ENCODE data around the gene CDK11A.
A peak's percentile ranks its signal among the peaks of the same experiment; 100 is the strongest.
"Not testable (repeated sequence)": the region's sequence is repeated elsewhere in the genome, so short reads cannot be mapped to it uniquely, and the experiment has no call there.

Gene CDK11A

GRCh38 chr1:1692324-1692713 is 31.8 kb downstream of the CDK11A start:
- not testable (repeated sequence) for H3K36me3 ChIP-seq, H3K27me3 ChIP-seq, H3K9me3 ChIP-seq
- Histone ChIP-seq H3K27ac (peak overlapping the region; percentile 82 to 86), H3K4me1 (peaks cover 0 to 21% (median 2%) of the 10 kb centered on the region in 4 donors), H3K4me3 (peak overlapping the region; percentile 59 to 87)
- DNase-seq: peak; percentile 72 to 88
- intact Hi-C loops (cut with DNase I; ENCODE audit: low total_unique reads): loop anchor here (5.0 kb wide), 1 partner anchor 55 kb away; no protein-coding TSS in a partner anchor

GRCh38 chr1:1691443-1691842 is 32.7 kb downstream of the CDK11A start:
- not testable (repeated sequence) for H3K9me3 ChIP-seq, H3K27me3 ChIP-seq, H3K27ac ChIP-seq, H3K36me3 ChIP-seq
- DNase-seq: peak in 1 of 2 donors; percentile 28
- intact Hi-C loops (cut with DNase I; ENCODE audit: low total_unique reads): loop anchor here (5.0 kb wide), 1 partner anchor 56 kb away; no protein-coding TSS in a partner anchor
- Histone ChIP-seq H3K4me1 (peaks cover 0 to 29% (median 8%) of the 10 kb centered on the region in 4 donors), H3K4me3 (peak overlapping the region; percentile 23 to 39)

- intact Hi-C loops (cut with DNase I; ENCODE audit: low total_unique reads); H3K27ac ChIP-seq: not testable (repeated sequence)
- DNase-seq: peak in 1 of 2 donors; percentile 28
Observed at GRCh38 chr1:1689526-1689925, 34.6 kb downstream of the CDK11A start.

GRCh38 chr1:1687846-1688245 is 36.3 kb downstream of the CDK11A start:
- H3K36me3 ChIP-seq: peaks cover 0 to 5% (median 5%) of the 10 kb centered on the region in 3 donors
- intact Hi-C loops (cut with DNase I; ENCODE audit: low total_unique reads): no loop called here
- TF ChIP-seq CTCF (IDR thresholded peaks at IDR 0.05): no peak

More at GRCh38 chr1:1689526-1689925, 34.6 kb downstream of the CDK11A start:
- H3K36me3 ChIP-seq, H3K9me3 ChIP-seq, H3K27me3 ChIP-seq, H3K4me3 ChIP-seq: not testable (repeated sequence)
- peaks cover 0 to 36% (median 11%) of the 10 kb centered on the region in 4 donors for H3K4me1 ChIP-seq

GRCh38 chr1:1684031-1684681 is 40.0 kb downstream of the CDK11A start:
- Histone ChIP-seq H3K27me3 (no peaks in the 10 kb centered on the region), H3K4me1 (peaks cover 0 to 43% (median 16%) of the 10 kb centered on the region in 4 donors), H3K9me3 (no peaks in the 10 kb centered on the region), H3K4me3 (no peak overlapping the region), H3K27ac (no peak overlapping the region), H3K36me3 (peaks cover 0 to 13% (median 9%) of the 10 kb centered on the region in 3 donors)
- DNase-seq: no peak
- TF ChIP-seq CTCF (IDR thresholded peaks at IDR 0.05): no peak
- intact Hi-C loops (cut with DNase I; ENCODE audit: low total_unique reads): no loop called here

More at GRCh38 chr1:1687846-1688245, 36.3 kb downstream of the CDK11A start:
- no peak overlapping the region for H3K4me3 ChIP-seq
- no peaks in the 10 kb centered on the region for H3K27me3 ChIP-seq
- peak in 1 of 2 donors; percentile 17 for DNase-seq
- no peak overlapping the region for H3K27ac ChIP-seq
- H3K9me3 ChIP-seq: no peaks in the 10 kb centered on the region
- peaks cover 0 to 29% (median 19%) of the 10 kb centered on the region in 4 donors for H3K4me1 ChIP-seq

GRCh38 chr1:1683104-1683905 is 40.9 kb downstream of the CDK11A start:
- Histone ChIP-seq H3K27ac (no peak overlapping the region), H3K27me3 (no peaks in the 10 kb centered on the region), H3K9me3 (no peaks in the 10 kb centered on the region), H3K36me3 (peaks cover 0 to 20% (median 9%) of the 10 kb centered on the region in 3 donors), H3K4me1 (peaks cover 0 to 48% (median 16%) of the 10 kb centered on the region in 4 donors), H3K4me3 (no peak overlapping the region)
- intact Hi-C loops (cut with DNase I; ENCODE audit: low total_unique reads): no loop called here
- no peak for TF ChIP-seq CTCF (IDR thresholded peaks at IDR 0.05)
- no peak for DNase-seq

GRCh38 chr1:1680912-1681273 is 43.3 kb downstream of the CDK11A start:
- TF ChIP-seq CTCF (IDR thresholded peaks at IDR 0.05): no peak
- no peaks in the 10 kb centered on the region for H3K27me3 ChIP-seq
- peak in 1 of 2 donors; percentile 40 for DNase-seq
- H3K9me3 ChIP-seq: no peaks in the 10 kb centered on the region
- H3K4me3 ChIP-seq: no peak overlapping the region
- peaks cover 0 to 49% (median 4%) of the 10 kb centered on the region in 4 donors for H3K4me1 ChIP-seq
- H3K27ac ChIP-seq: no peak overlapping the region
- peaks cover 0 to 22% (median 9%) of the 10 kb centered on the region in 3 donors for H3K36me3 ChIP-seq
- intact Hi-C loops (cut with DNase I; ENCODE audit: low total_unique reads): no loop called here

Measured in tibial artery (tissue), 4 donors.